NCI-H69 (cell line): ENCODE measurements around the gene PEX3.
"Not testable (repeated sequence)": the region's sequence is repeated elsewhere in the genome, so short reads cannot be mapped to it uniquely, and the experiment has no call there.

Source experiments
- DNase-seq: peaks from one replicate; lab custom pipeline; 2025; lab: John Stamatoyannopoulos, UW

PEX3 gene

GRCh38 chr6:143507358-143508145, 56.9 kb downstream of the PEX3 start:
- no peak for DNase-seq

- not testable (repeated sequence) for DNase-seq
These were observed 59.7 kb downstream of the PEX3 start for GRCh38 chr6:143510326-143510725.

GRCh38 chr6:143510991-143511891, 60.6 kb downstream of the PEX3 start, which contains the start of gene FUCA2:
TSS of gene FUCA2 (minus strand) at chr6:143511720. CDS start at chr6:143511634, 86 bp downstream.
- DNase-seq: peak; percentile 90

DNA sequence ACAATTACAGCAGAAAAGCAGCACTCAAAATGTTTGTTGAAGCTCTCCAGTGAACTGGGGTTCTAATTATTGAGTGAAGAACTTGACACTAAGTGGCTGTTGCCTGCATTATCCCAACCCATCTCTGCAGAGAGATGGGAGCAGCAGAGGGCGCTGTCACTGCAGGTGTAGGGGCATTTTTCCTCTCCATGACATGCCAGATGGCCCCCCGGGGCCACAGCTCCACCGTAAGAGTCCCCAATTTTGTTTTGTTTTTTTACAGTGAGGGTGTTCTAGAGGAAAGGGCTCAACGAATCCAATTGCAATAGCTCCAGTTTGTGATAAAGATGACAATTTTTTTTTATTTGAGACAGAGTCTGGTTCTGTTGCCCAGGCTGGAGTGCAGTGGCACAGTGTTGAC, 62.8 kb downstream of the PEX3 start:
- peak; percentile 95 for DNase-seq

GRCh38 chr6:143515061-143515760, 64.6 kb downstream of the PEX3 start:
- DNase-seq: peak; percentile 76

DNA sequence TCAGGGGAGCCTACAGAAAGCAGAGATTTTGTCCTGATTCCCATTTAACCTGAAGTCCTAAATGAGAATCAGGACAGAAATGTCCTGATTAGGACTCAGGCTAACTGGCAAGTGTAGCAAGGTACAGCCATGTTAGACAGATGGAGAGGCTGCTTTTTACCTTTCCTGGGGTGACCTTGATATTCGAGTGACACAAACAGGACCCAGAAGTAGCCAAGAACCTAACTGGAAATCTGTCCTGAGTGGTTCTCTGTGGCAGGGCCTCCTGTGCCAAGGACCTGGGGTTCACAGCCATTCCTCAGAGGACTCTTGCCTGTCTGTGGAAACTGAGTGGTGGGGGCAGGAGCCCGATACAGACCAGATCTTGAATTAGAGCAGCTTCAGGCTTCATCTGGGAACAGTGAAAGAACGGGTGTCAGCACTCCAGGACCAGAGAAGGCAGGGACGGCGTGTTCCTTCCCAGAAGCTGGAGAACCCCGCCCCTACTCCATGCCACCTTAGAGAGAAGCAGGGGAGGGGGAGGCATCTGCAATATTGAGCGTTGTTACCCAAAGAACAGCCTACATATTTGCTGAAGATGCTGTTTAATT, 65.3 kb downstream of the PEX3 start:
- peak; percentile 22 for DNase-seq

GRCh38 chr6:143516690-143517446, 66.3 kb downstream of the PEX3 start:
- peak; percentile 85 for DNase-seq

DNA sequence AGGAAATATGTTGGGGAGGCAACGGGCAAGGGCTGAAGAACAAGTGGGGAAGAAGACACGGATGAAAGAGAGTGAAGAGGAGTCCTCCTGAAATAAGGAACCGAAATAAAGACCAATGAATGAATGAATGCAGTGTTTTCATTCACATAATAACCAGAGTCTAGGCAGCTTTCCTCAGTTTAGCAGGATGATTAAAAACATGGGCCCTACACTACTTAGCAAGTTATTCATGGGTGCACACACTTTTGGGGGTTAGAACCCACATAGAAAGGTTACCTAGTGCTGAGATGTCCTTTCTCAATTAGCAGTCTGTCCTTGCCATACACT, 66.8 kb downstream of the PEX3 start:
- DNase-seq: no peak

DNA sequence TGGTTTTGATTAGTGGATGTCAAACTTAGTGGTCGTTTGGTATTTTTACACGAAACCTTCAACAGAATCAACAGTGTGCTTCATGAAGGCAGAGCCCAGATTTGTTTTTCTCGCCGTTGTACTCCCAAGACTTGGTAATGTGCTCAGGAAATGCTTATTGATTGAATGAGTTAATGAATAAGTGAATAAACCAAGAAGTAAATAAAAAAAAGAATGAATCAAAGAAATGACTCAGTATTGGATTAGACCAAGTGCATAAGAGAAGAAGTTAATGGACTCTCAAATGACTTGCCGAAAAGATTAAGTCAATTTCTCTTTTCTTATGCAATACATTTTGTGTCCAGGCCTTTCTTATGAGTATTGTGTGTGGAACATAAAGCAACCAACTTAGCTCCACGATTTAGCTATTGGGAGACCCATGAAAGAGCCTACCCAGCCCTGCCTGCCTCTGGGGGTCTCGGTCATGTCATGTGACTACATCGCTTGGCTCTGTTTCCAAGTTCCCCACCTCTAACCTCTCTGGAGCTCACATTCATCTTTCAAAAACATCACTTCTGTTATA, 71.5 kb downstream of the PEX3 start:
- no peak for DNase-seq

DNA sequence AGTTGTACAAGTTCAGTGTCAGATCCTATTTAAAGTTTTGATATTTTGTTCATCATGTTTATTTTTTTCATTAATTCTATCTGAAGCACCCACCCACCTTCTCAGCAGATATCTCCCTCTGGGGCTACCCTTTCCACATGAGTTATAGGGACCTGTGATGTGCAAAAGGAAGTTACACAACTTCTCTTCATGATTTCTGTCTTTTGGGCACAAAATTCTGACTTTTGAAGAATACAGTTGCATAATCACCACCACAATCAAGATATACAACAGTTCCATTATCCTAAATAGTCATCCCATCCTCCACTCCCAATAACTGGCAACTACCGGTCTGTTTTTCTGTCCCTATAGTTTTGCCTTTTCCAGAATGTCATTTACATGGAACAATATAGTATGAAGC, 74.8 kb downstream of the PEX3 start:
- no peak for DNase-seq

- DNase-seq: no peak
These were observed 77.1 kb downstream of the PEX3 start for GRCh38 chr6:143527677-143528076.

DNA sequence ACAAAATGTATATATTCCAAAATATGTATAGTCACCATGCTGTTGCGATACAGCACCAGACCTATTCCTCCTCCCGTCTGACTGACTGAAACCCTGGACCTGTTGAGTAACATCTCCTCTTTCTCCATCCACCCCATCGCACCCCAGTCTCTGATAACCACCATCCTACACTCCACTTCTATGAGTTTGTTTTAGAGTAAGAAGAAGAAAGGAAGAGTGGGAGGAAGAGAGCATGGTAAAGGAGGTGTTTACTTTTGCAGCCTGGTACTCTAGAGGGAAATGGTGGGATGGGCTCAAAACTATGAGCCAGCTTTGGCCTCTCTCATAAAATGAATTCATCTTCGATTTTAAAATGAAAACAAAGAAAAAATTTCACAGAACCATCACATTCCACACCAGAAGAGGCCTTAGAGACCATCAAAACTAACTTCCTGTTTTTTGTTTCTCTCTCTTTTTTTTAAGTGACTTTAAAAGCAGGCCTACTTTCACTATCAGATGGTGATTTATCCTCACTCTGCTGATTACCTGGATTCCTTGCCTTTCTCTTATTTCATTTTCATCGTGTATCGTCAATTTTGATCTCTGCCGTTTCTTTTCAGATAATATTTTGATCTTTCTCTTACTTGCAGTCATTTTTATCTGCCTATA, 77.7 kb downstream of the PEX3 start:
- no peak for DNase-seq

- DNase-seq: peak; percentile 61
These were observed 78.5 kb downstream of the PEX3 start for GRCh38 chr6:143529095-143529494.

GRCh38 chr6:143531720-143532499, 81.3 kb downstream of the PEX3 start:
- no peak for DNase-seq

- DNase-seq: no peak
These were observed 84.6 kb downstream of the PEX3 start for GRCh38 chr6:143535189-143535614.

- DNase-seq: peak; percentile 74
These were observed 85.9 kb downstream of the PEX3 start for GRCh38 chr6:143536461-143536865.

GRCh38 chr6:143536866-143537691, 86.5 kb downstream of the PEX3 start:
- peak; percentile 74 for DNase-seq

GRCh38 chr6:143538374-143538773, 87.8 kb downstream of the PEX3 start:
- peak; percentile 13 for DNase-seq

GRCh38 chr6:143539106-143539505, 88.5 kb downstream of the PEX3 start:
- peak; percentile 29 for DNase-seq
